ENCODE measurements around the gene CDCA7.

DNA sequence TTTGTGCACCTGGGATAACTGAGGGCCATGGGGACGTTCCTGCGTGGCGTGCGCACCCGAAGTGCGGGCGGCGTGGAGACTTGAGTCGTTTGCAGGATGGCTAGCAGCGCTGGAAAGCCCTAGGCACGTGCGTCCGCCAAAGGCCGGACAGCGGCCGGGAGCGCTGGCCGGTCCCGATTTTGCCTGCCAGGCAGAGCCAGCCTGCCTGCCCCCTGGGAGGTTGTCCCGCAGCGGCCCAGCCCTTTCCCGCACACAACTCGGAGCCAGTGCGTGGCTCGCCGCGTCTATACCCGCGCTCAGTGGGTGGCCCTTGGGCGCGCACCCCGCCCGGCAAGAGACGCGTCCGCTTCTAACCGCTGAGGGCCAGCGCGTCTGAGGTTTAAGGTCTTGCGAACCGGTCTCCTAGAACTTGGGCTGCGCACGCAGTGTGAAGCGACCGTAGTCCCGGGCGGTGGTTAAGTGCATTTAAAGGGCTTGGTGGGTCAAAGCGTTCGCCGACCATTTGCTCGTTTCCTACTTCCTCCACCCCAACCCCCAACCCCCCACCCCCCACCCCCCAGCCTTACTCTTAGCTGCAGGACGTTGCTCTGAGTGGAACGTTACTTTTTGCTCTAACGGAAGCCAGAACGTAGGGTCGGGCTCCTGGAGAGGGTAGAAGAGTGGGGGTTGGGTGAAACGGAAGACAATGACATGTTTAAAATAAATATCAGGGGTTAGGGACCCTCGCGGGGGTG, 627 bp downstream of the CDCA7 start:
- TF ChIP-seq, protein P1, sequence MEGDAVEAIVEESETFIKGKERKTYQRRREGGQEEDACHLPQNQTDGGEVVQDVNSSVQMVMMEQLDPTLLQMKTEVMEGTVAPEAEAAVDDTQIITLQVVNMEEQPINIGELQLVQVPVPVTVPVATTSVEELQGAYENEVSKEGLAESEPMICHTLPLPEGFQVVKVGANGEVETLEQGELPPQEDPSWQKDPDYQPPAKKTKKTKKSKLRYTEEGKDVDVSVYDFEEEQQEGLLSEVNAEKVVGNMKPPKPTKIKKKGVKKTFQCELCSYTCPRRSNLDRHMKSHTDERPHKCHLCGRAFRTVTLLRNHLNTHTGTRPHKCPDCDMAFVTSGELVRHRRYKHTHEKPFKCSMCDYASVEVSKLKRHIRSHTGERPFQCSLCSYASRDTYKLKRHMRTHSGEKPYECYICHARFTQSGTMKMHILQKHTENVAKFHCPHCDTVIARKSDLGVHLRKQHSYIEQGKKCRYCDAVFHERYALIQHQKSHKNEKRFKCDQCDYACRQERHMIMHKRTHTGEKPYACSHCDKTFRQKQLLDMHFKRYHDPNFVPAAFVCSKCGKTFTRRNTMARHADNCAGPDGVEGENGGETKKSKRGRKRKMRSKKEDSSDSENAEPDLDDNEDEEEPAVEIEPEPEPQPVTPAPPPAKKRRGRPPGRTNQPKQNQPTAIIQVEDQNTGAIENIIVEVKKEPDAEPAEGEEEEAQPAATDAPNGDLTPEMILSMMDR (conservative IDR thresholded peaks at IDR 0.05; ENCODE audit: low read depth, low read length): no peak
- TF ChIP-seq EZH2phosphoT487 (IDR thresholded peaks at IDR 0.05; ENCODE audit: borderline replicate concordance, low read length): no peak
- TF ChIP-seq EZH2 (IDR thresholded peaks at IDR 0.05; ENCODE audit: low read length, unreplicated experiment): no peak

Data from PC-3 (cell line).